Neural cell (in vitro differentiated cells): ENCODE measurements around the gene MPIG6B. TPM values are rescaled to one million over a fixed set of nuclear protein-coding genes. Genes with fewer than 3 reads are reported as not detected.

Experiments
- H2AFZ ChIP-seq: fragments of 200-600, 300-800 bp; sonication (generic), shearing (Covaris generic); 2 replicates; pipeline ENCODE4 v1.6.0; 2014; ENCODE audit warnings: low read depth, mild to moderate bottlenecking, antibody characterized with exemption, low read length, moderate library complexity
- H3F3A ChIP-seq: fragments of 200-600 bp; shearing (Covaris generic); 2 replicates; pipeline ENCODE4 v1.6.1; 2016; ENCODE audit warnings: mild to moderate bottlenecking, moderate library complexity, mixed read lengths, antibody characterized with exemption, low read length; ENCODE audit not compliant: insufficient read depth, poor library complexity, severe bottlenecking
- H3K27ac ChIP-seq: fragments of 200-600, 300-800 bp; sonication (generic), shearing (Covaris generic); 2 replicates; pipeline ENCODE4 v1.5.1; 2014; ENCODE audit warnings: mild to moderate bottlenecking, low read length, moderate library complexity
- H3K27me3 ChIP-seq: fragments of 300-800, 200-600 bp; sonication (generic), shearing (Covaris generic); 2 replicates; pipeline ENCODE4 v1.6.0; 2014; ENCODE audit warnings: mild to moderate bottlenecking, low read depth, low read length, moderate library complexity; ENCODE audit not compliant: insufficient read depth
- H3K36me3 ChIP-seq: fragments of 300-800, 200-600 bp; sonication (generic), shearing (Covaris generic); 2 replicates; pipeline ENCODE4 v1.5.1; 2014; ENCODE audit warnings: mild to moderate bottlenecking, antibody characterized with exemption, low read length, moderate library complexity; ENCODE audit not compliant: insufficient read depth
- H3K4me2 ChIP-seq: fragments of 300-800, 200-600 bp; sonication (generic), shearing (Covaris generic); 2 replicates; pipeline ENCODE4 v1.6.0; 2014; ENCODE audit warnings: mild to moderate bottlenecking, low read length
- H3K4me3 ChIP-seq: fragments of 300-800, 200-600 bp; sonication (generic), shearing (Covaris generic); 2 replicates; pipeline ENCODE4 v1.5.1; 2014; ENCODE audit warnings: mild to moderate bottlenecking, low read length, moderate library complexity
- H3K79me2 ChIP-seq: fragments of 200-600 bp; shearing (Covaris generic); replicated peaks from 2 replicates; pipeline ENCODE4 v1.6.0; 2014; ENCODE audit warnings: mild to moderate bottlenecking, low read length, moderate library complexity; ENCODE audit not compliant: insufficient read depth
- H3K9ac ChIP-seq: fragments of 300-800, 200-600 bp; sonication (generic), shearing (Covaris generic); 2 replicates; pipeline ENCODE4 v1.6.1; 2016; ENCODE audit warnings: mild to moderate bottlenecking, low read length, mixed read lengths
- H3K9me2 ChIP-seq: fragments of 200-600 bp; shearing (Covaris generic); 2 replicates; pipeline ENCODE4 v1.6.1; 2016; ENCODE audit warnings: mild to moderate bottlenecking, low read length, mixed read lengths; ENCODE audit not compliant: insufficient read depth
- H3K9me3 ChIP-seq: fragments of 200-600, 300-800 bp; sonication (generic), shearing (Covaris generic); 2 replicates; pipeline ENCODE4 v1.6.1; 2016; ENCODE audit warnings: mild to moderate bottlenecking, mixed run types, low read length, moderate library complexity, mixed read lengths
- H4K20me1 ChIP-seq: fragments of 200-600 bp; shearing (Covaris generic); 2 replicates; pipeline ENCODE4 v1.6.1; 2016; ENCODE audit warnings: mild to moderate bottlenecking, mixed run types; ENCODE audit not compliant: insufficient read depth
- CTCF ChIP-seq: fragments of 450-650 bp; IDR thresholded peaks from 2 replicates; pipeline ENCODE4 v1.5.1; 2014; ENCODE audit warnings: antibody characterized with exemption, mild to moderate bottlenecking, moderate library complexity; ENCODE audit not compliant: poor library complexity, severe bottlenecking
- EP300 ChIP-seq: fragments of 450-650 bp; conservative IDR thresholded peaks from 2 replicates; pipeline ENCODE4 v1.6.1; 2014; ENCODE audit warnings: antibody characterized with exemption, mild to moderate bottlenecking, moderate library complexity; ENCODE audit not compliant: poor library complexity, severe bottlenecking
- EZH2 ChIP-seq: fragments of 200-600, 300-800 bp; shearing (Covaris generic), sonication (generic); IDR thresholded peaks from 2 replicates; pipeline ENCODE4 v1.6.1; 2014; ENCODE audit warnings: antibody characterized with exemption, low read length, borderline replicate concordance, mild to moderate bottlenecking; ENCODE audit not compliant: insufficient read depth, poor library complexity, severe bottlenecking
- MXI1 ChIP-seq: fragments of 450-650 bp; conservative IDR thresholded peaks from 2 replicates; pipeline ENCODE4 v1.6.1; 2014; ENCODE audit warnings: antibody characterized with exemption, mild to moderate bottlenecking; ENCODE audit not compliant: poor library complexity, severe bottlenecking
- POLR2AphosphoS5 ChIP-seq: IDR thresholded peaks from 2 replicates; pipeline ENCODE4 v1.6.1; 2012
- RAD21 ChIP-seq: fragments of 450-650 bp; conservative IDR thresholded peaks from 2 replicates; pipeline ENCODE4 v1.6.1; 2014; ENCODE audit warnings: antibody characterized with exemption, mild to moderate bottlenecking, moderate library complexity
- REST ChIP-seq: IDR thresholded peaks from 2 replicates; pipeline ENCODE4 v1.6.1; 2012; ENCODE audit warnings: borderline replicate concordance
- SMC3 ChIP-seq: fragments of 450-650 bp; conservative IDR thresholded peaks from 2 replicates; pipeline ENCODE4 v1.6.1; 2014; ENCODE audit warnings: antibody characterized with exemption, mild to moderate bottlenecking, moderate library complexity; ENCODE audit not compliant: poor library complexity
- TAF1 ChIP-seq: IDR thresholded peaks from 2 replicates; pipeline ENCODE4 v1.6.1; 2012; ENCODE audit warnings: low read depth
- polyA minus RNA-seq: library from RNA; depleted of rRNA, polyadenylated mRNA; stranded (reverse); fragments of >200 nt; gene quantifications from 2 replicates; pipeline ENCODE4 v1.2.3, GENCODE V29; 2014
- polyA plus RNA-seq: library from polyadenylated mRNA; depleted of rRNA; stranded (reverse); fragments of >200 nt; gene quantifications from 2 replicates; pipeline ENCODE4 v1.2.3, GENCODE V29; 2014

MPIG6B gene
- polyA plus RNA-seq, result not detected in 2 replicates
- polyA minus RNA-seq, result not detected in 2 replicates

GRCh38 chr6:31723245-31723979 is at the start of gene MPIG6B:
MPIG6B (plus strand) TSS chr6:31723373; CDS start chr6:31723384, 11 bp downstream.
- TF ChIP-seq POLR2AphosphoS5 (no peak), TAF1 (no peak), CTCF (no peak), RAD21 (no peak), REST (no peak), EZH2 (no peak), SMC3 (no peak), EP300 (no peak), MXI1 (no peak)
- Histone ChIP-seq H3K4me2 (no peak within 1 kb of the TSS), H2AFZ (no peak within 1 kb of the TSS), H3K36me3 (no peaks in the 10 kb centered on the region), H3K9me3 (no peaks in the 10 kb centered on the region), H3K9ac (no peak within 1 kb of the TSS), H3K4me3 (no peak within 1 kb of the TSS), H4K20me1 (no peaks in the 10 kb centered on the region), H3K27ac (no peak within 1 kb of the TSS), H3F3A (no peaks in the 10 kb centered on the region), H3K79me2 (no peaks in the 10 kb centered on the region), H3K9me2 (no peaks in the 10 kb centered on the region), H3K27me3 (no peaks in the 10 kb centered on the region)

- Histone ChIP-seq H3K27me3 (no peaks in the 10 kb centered on the region), H3K79me2 (no peaks in the 10 kb centered on the region), H4K20me1 (no peaks in the 10 kb centered on the region), H3F3A (no peaks in the 10 kb centered on the region), H3K4me2 (no peak overlapping the region), H3K9me2 (no peaks in the 10 kb centered on the region), H3K4me3 (no peak overlapping the region), H3K9me3 (no peaks in the 10 kb centered on the region), H3K9ac (no peak overlapping the region), H3K27ac (no peak overlapping the region), H3K36me3 (no peaks in the 10 kb centered on the region), H2AFZ (no peak overlapping the region)
- TF ChIP-seq CTCF, result no peak
- TF ChIP-seq SMC3, result no peak
- TF ChIP-seq EZH2, result no peak
- TF ChIP-seq MXI1, result no peak
- TF ChIP-seq REST, result no peak
- no peak for TF ChIP-seq POLR2AphosphoS5
- no peak for TF ChIP-seq RAD21
- TF ChIP-seq TAF1, result no peak
- TF ChIP-seq EP300, result no peak
These were observed 46.8 kb upstream of the MPIG6B start for GRCh38 chr6:31676322-31676903.
